Measurements from ENCODE around the gene AP3B1. TPM values are rescaled to one million over a fixed set of nuclear protein-coding genes. Genes with fewer than 3 reads are reported as not detected.

AP3B1 gene
- total and polyA plus RNA-seq, 2 experiments from 2014 or later = 29.4 to 41.4 TPM

- peaks cover 6% of the 10 kb centered on the region for H3K9me3 ChIP-seq (ENCODE audit: low read depth)
- no peaks in the 10 kb centered on the region for H4K20me1 ChIP-seq (ENCODE audit: insufficient read depth, poor library complexity, severe bottlenecking)
- no peak for DNase-seq (ENCODE audit: low spot score)
- H3K79me2 ChIP-seq = no peaks in the 10 kb centered on the region
- H3K27me3 ChIP-seq = no peaks in the 10 kb centered on the region
- 94% methylated on average over 4 of the region's 4 CpGs for WGBS (ENCODE audit: low lambda C conversion rate, missing lambda C conversion rate)
- H3K27ac ChIP-seq = no peak overlapping the region
- H3K4me2 ChIP-seq = no peak overlapping the region
- H3K4me1 ChIP-seq (ENCODE audit: insufficient read depth) = no peaks in the 10 kb centered on the region
- no peak overlapping the region for H2AFZ ChIP-seq
- no peaks in the 10 kb centered on the region for H3K9me2 ChIP-seq (replicated peaks; ENCODE audit: insufficient read depth)
- H3K36me3 ChIP-seq (replicated peaks; ENCODE audit: insufficient read depth, low read depth) = no peaks in the 10 kb centered on the region
- TF ChIP-seq EZH2 (IDR thresholded peaks at IDR 0.05; ENCODE audit: borderline replicate concordance) (no peak), EZH2phosphoT487 (IDR thresholded peaks at IDR 0.05; ENCODE audit: low read depth, severe bottlenecking, unreplicated experiment) (no peak)
- TF ChIP-seq, protein P1, sequence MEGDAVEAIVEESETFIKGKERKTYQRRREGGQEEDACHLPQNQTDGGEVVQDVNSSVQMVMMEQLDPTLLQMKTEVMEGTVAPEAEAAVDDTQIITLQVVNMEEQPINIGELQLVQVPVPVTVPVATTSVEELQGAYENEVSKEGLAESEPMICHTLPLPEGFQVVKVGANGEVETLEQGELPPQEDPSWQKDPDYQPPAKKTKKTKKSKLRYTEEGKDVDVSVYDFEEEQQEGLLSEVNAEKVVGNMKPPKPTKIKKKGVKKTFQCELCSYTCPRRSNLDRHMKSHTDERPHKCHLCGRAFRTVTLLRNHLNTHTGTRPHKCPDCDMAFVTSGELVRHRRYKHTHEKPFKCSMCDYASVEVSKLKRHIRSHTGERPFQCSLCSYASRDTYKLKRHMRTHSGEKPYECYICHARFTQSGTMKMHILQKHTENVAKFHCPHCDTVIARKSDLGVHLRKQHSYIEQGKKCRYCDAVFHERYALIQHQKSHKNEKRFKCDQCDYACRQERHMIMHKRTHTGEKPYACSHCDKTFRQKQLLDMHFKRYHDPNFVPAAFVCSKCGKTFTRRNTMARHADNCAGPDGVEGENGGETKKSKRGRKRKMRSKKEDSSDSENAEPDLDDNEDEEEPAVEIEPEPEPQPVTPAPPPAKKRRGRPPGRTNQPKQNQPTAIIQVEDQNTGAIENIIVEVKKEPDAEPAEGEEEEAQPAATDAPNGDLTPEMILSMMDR (IDR thresholded peaks at IDR 0.05; ENCODE audit: poor library complexity) = no peak
- no peak overlapping the region for H3K4me3 ChIP-seq
Measured at GRCh38 chr5:78062645-78063044, 231.9 kb downstream of the AP3B1 start.

DNA sequence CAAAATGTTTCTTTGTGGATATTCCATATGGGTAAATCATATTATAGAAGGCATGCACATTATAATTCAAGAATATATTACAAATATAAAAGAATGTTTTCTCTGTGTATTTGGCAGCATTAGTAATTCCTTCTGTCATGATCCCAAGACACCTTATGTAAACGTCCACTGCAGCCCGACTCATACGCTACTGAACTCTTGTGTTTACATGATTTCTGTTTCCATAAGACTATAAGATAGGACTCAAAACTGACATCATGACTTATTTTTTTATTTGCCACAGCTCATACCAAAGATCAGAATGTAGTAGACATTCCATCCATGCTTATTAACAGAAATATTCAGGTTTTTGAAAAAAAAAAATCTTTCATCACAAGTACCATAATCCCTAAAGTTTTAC lies 234.1 kb downstream of the AP3B1 start:
- Histone ChIP-seq H3K79me2 (no peaks in the 10 kb centered on the region), H3K4me3 (no peak overlapping the region), H3K9me2 (replicated peaks; ENCODE audit: insufficient read depth) (no peaks in the 10 kb centered on the region), H3K36me3 (replicated peaks; ENCODE audit: insufficient read depth, low read depth) (no peaks in the 10 kb centered on the region), H4K20me1 (ENCODE audit: insufficient read depth, poor library complexity, severe bottlenecking) (no peaks in the 10 kb centered on the region), H2AFZ (no peak overlapping the region), H3K9me3 (ENCODE audit: low read depth) (no peaks in the 10 kb centered on the region), H3K4me2 (no peak overlapping the region), H3K4me1 (ENCODE audit: insufficient read depth) (no peaks in the 10 kb centered on the region), H3K27ac (no peak overlapping the region), H3K27me3 (no peaks in the 10 kb centered on the region)
- TF ChIP-seq EZH2 (IDR thresholded peaks at IDR 0.05; ENCODE audit: borderline replicate concordance) (no peak), EZH2phosphoT487 (IDR thresholded peaks at IDR 0.05; ENCODE audit: low read depth, severe bottlenecking, unreplicated experiment) (no peak)
- TF ChIP-seq, protein P1 (IDR thresholded peaks at IDR 0.05; ENCODE audit: poor library complexity) = no peak
- 64% methylated on average over 3 of the region's 3 CpGs for WGBS (ENCODE audit: low lambda C conversion rate, missing lambda C conversion rate)
- no peak for DNase-seq (ENCODE audit: low spot score)

DNA sequence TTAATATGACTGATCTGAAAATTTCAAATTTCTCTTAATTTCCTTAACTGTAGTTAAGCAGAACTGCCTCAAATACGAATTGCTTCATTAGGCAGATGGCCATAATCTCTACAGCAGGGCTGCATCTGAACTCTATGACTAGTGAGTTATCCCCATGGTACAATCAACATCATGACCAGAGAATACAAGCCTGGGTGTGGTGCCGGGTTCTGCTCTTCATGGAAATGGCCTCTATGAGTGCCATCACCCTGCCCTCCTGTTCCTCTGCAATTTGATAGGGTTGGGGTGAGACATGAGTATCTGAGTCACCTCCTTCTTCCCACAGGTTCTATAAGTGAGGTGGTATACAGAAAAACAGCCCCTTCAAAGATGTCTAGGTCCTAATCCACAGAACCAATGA lies 235.9 kb downstream of the AP3B1 start:
- no peaks in the 10 kb centered on the region for H3K9me3 ChIP-seq (ENCODE audit: low read depth)
- H3K27me3 ChIP-seq = no peaks in the 10 kb centered on the region
- H3K36me3 ChIP-seq (replicated peaks; ENCODE audit: insufficient read depth, low read depth) = no peaks in the 10 kb centered on the region
- no peaks in the 10 kb centered on the region for H3K9me2 ChIP-seq (replicated peaks; ENCODE audit: insufficient read depth)
- no peak overlapping the region for H2AFZ ChIP-seq
- H3K4me1 ChIP-seq (ENCODE audit: insufficient read depth) = no peaks in the 10 kb centered on the region
- no peaks in the 10 kb centered on the region for H4K20me1 ChIP-seq (ENCODE audit: insufficient read depth, poor library complexity, severe bottlenecking)
- H3K4me3 ChIP-seq = no peak overlapping the region
- H3K27ac ChIP-seq = no peak overlapping the region
- TF ChIP-seq, protein P1 (IDR thresholded peaks at IDR 0.05; ENCODE audit: poor library complexity) = no peak
- no peak for TF ChIP-seq EZH2phosphoT487 (IDR thresholded peaks at IDR 0.05; ENCODE audit: low read depth, severe bottlenecking, unreplicated experiment)
- no peak for TF ChIP-seq EZH2 (IDR thresholded peaks at IDR 0.05; ENCODE audit: borderline replicate concordance)
- DNase-seq (ENCODE audit: low spot score) = no peak
- H3K79me2 ChIP-seq = no peaks in the 10 kb centered on the region
- no peak overlapping the region for H3K4me2 ChIP-seq
- WGBS (ENCODE audit: low lambda C conversion rate, missing lambda C conversion rate) = 97% methylated on average over 2 of the region's 2 CpGs
